Neuronal stem cell (in vitro differentiated cells): Measurements from ENCODE around the gene SLC4A7.

Experiments used
- DNase-seq: peaks from one replicate; pipeline ENCODE4 v3.0.0-alpha.2; 2013; ENCODE audit warnings: low spot score
- H2AFZ ChIP-seq: one replicate; pipeline ENCODE4 v1.6.1; 2013; ENCODE audit warnings: mild to moderate bottlenecking, low read length, inconsistent platforms
- H2AK5ac ChIP-seq: 2 replicates; pipeline ENCODE4 v1.6.1; 2013; ENCODE audit warnings: low read depth, mild to moderate bottlenecking, inconsistent platforms, low read length, moderate library complexity, mixed read lengths
- H2BK120ac ChIP-seq: 2 replicates; pipeline ENCODE4 v1.6.1; 2013; ENCODE audit warnings: low read depth, mild to moderate bottlenecking, inconsistent platforms, low read length, moderate library complexity, mixed read lengths
- H2BK12ac ChIP-seq: one replicate; pipeline ENCODE4 v1.6.1; 2013; ENCODE audit warnings: low read length, inconsistent platforms
- H2BK15ac ChIP-seq: 2 replicates; pipeline ENCODE4 v1.6.1; 2013; ENCODE audit warnings: mild to moderate bottlenecking, low read length, inconsistent platforms, mixed read lengths
- H2BK5ac ChIP-seq: one replicate; pipeline ENCODE4 v1.6.1; 2013; ENCODE audit warnings: inconsistent platforms, mild to moderate bottlenecking, low read length, moderate library complexity
- H3K14ac ChIP-seq: one replicate; pipeline ENCODE4 v1.6.1; 2013; ENCODE audit warnings: low read length, inconsistent platforms
- H3K18ac ChIP-seq: 2 replicates; pipeline ENCODE4 v1.6.1; 2013; ENCODE audit warnings: low read length, inconsistent platforms
- H3K23ac ChIP-seq: 2 replicates; pipeline ENCODE4 v1.6.1; 2013; ENCODE audit warnings: low read depth, mild to moderate bottlenecking, mixed read lengths, low read length, inconsistent platforms; ENCODE audit not compliant: poor library complexity
- H3K27ac ChIP-seq: replicated peaks from 3 replicates; pipeline ENCODE4 v1.5.1; 2013; ENCODE audit warnings: low read length, inconsistent platforms
- H3K27me3 ChIP-seq, 3 experiments: 2 replicates each; pipeline ENCODE4 v1.6.1; 2013; ENCODE audit warnings: low read length in 3 of 3, mild to moderate bottlenecking in 2 of 3, inconsistent platforms in 1 of 3, low read depth in 1 of 3, mixed read lengths in 1 of 3, moderate library complexity in 1 of 3; ENCODE audit not compliant: control insufficient read depth in 3 of 3, insufficient read depth in 3 of 3
- H3K36me3 ChIP-seq, 2 donors: replicated peaks in 1 of 2; 2 replicates each; pipeline ENCODE4 v1.6.1; 2013; ENCODE audit warnings: low read length in 2 of 2; ENCODE audit not compliant: control insufficient read depth in 2 of 2, insufficient read depth in 2 of 2
- H3K4ac ChIP-seq: 2 replicates; pipeline ENCODE4 v1.6.1; 2013; ENCODE audit warnings: inconsistent platforms, mild to moderate bottlenecking, low read length, moderate library complexity
- H3K4me1 ChIP-seq, 2 donors: 1 replicate in 1 of 2; 2 replicates in 1 of 2; pipeline ENCODE4 v1.6.1; 2013; ENCODE audit warnings: low read length in 2 of 2, low read depth in 1 of 2; ENCODE audit not compliant: control insufficient read depth in 2 of 2, insufficient read depth in 1 of 2
- H3K4me2 ChIP-seq: one replicate; pipeline ENCODE4 v1.6.1; 2013; ENCODE audit warnings: mild to moderate bottlenecking, low read length, inconsistent platforms; ENCODE audit not compliant: insufficient read depth, poor library complexity, severe bottlenecking
- H3K4me3 ChIP-seq, 2 donors: 2 replicates each; pipeline ENCODE4 v1.5.1; 2013; ENCODE audit warnings: low read length in 2 of 2, mild to moderate bottlenecking in 2 of 2, inconsistent platforms in 1 of 2, moderate library complexity in 1 of 2
- H3K79me1 ChIP-seq: one replicate; pipeline ENCODE4 v1.6.1; 2013; ENCODE audit warnings: low read depth, mild to moderate bottlenecking, inconsistent platforms, low read length, moderate library complexity
- H3K9ac ChIP-seq: one replicate; pipeline ENCODE4 v1.6.1; 2013; ENCODE audit warnings: mild to moderate bottlenecking, low read depth, low read length, inconsistent platforms; ENCODE audit not compliant: poor library complexity
- H3K9me3 ChIP-seq, 2 donors: replicated peaks in 1 of 2; 2 replicates each; pipeline versions ENCODE3 to v1.6.1; 2013; ENCODE audit warnings: low read length in 2 of 2, mild to moderate bottlenecking in 2 of 2, inconsistent platforms in 1 of 2, low read depth in 1 of 2, mixed read lengths in 1 of 2, moderate library complexity in 1 of 2; ENCODE audit not compliant: control insufficient read depth in 2 of 2, insufficient read depth in 1 of 2
- H4K8ac ChIP-seq: one replicate; pipeline ENCODE4 v1.6.1; 2013; ENCODE audit warnings: low read depth, mild to moderate bottlenecking, inconsistent platforms, low read length, moderate library complexity
- H4K91ac ChIP-seq: one replicate; pipeline ENCODE4 v1.6.1; 2013; ENCODE audit warnings: low read length, low read depth, mild to moderate bottlenecking, inconsistent platforms; ENCODE audit not compliant: poor library complexity
- WGBS, 2 donors: extraction: QIAGEN DNeasy Blood & Tissue Kit; methylation state at CpG; one replicate each; pipeline ENCODE4 v1.1.7; 2013; ENCODE audit warnings: missing lambda C conversion rate in 2 of 2, mixed read lengths in 1 of 2; ENCODE audit not compliant: insufficient read length in 2 of 2, insufficient replicate concordance in 1 of 2; ENCODE audit errors: extremely low coverage in 2 of 2; 5-methylcytosine and 5-hydroxymethylcytosine counted together

The SLC4A7 gene

GRCh38 chr3:27423463-27423862 lies 60.7 kb downstream of the SLC4A7 start:
- H3K79me1 ChIP-seq: no peaks in the 10 kb centered on the region
- H3K18ac ChIP-seq: no peak overlapping the region
- no peak overlapping the region for H3K4me3 ChIP-seq
- H3K4me2 ChIP-seq: no peak overlapping the region
- no CpG with 5 or more reads among the region's 5 CpGs for WGBS, 2 donors
- H2BK12ac ChIP-seq: no peak overlapping the region
- H3K27ac ChIP-seq: no peak overlapping the region
- no peak overlapping the region for H3K23ac ChIP-seq
- no peak overlapping the region for H4K8ac ChIP-seq
- H2BK120ac ChIP-seq: no peak overlapping the region
- peaks cover 0 to 2% of the 10 kb centered on the region in 2 donors for H3K9me3 ChIP-seq
- H3K36me3 ChIP-seq: peaks cover 17 to 93% of the 10 kb centered on the region in 2 donors
- no peak overlapping the region for H3K14ac ChIP-seq
- no peak overlapping the region for H2BK5ac ChIP-seq
- H3K4me1 ChIP-seq: no peaks in the 10 kb centered on the region
- no peak for DNase-seq
- H4K91ac ChIP-seq: no peak overlapping the region
- no peaks in the 10 kb centered on the region for H3K27me3 ChIP-seq
- no peak overlapping the region for H2AK5ac ChIP-seq
- H3K9ac ChIP-seq: no peak overlapping the region
- H2AFZ ChIP-seq: no peak overlapping the region
- no peak overlapping the region for H2BK15ac ChIP-seq
- H3K4ac ChIP-seq: no peak overlapping the region

- Histone ChIP-seq H3K9me3 (peaks cover 0 to 5% of the 10 kb centered on the region in 2 donors), H4K8ac (no peak overlapping the region), H3K4me2 (no peak overlapping the region), H3K4me1 (no peaks in the 10 kb centered on the region), H2BK120ac (no peak overlapping the region), H3K18ac (no peak overlapping the region), H3K9ac (no peak overlapping the region), H2BK5ac (no peak overlapping the region), H3K4me3 (no peak overlapping the region), H2AFZ (no peak overlapping the region), H4K91ac (no peak overlapping the region), H2BK15ac (no peak overlapping the region), H3K27ac (no peak overlapping the region), H3K14ac (no peak overlapping the region), H3K36me3 (peaks cover 19 to 93% of the 10 kb centered on the region in 2 donors), H2BK12ac (no peak overlapping the region), H3K79me1 (no peaks in the 10 kb centered on the region), H3K23ac (no peak overlapping the region), H3K4ac (no peak overlapping the region), H3K27me3 (no peaks in the 10 kb centered on the region), H2AK5ac (no peak overlapping the region)
- WGBS, 2 donors: no CpG with 5 or more reads among the region's 2 CpGs
- DNase-seq: no peak
Observed at GRCh38 chr3:27422617-27423016, 61.6 kb downstream of the SLC4A7 start.

- no peak overlapping the region for H4K8ac ChIP-seq
- peaks cover 16 to 99% of the 10 kb centered on the region in 2 donors for H3K36me3 ChIP-seq
- H3K27ac ChIP-seq: no peak overlapping the region
- H2BK5ac ChIP-seq: no peak overlapping the region
- no peak overlapping the region for H2BK15ac ChIP-seq
- H3K4me1 ChIP-seq: no peaks in the 10 kb centered on the region
- H3K14ac ChIP-seq: no peak overlapping the region
- no peak overlapping the region for H3K4me3 ChIP-seq
- no CpG with 5 or more reads among the region's 1 CpG for WGBS, 2 donors
- H3K4me2 ChIP-seq: no peak overlapping the region
- H3K79me1 ChIP-seq: no peaks in the 10 kb centered on the region
- no peak overlapping the region for H3K9ac ChIP-seq
- H2AFZ ChIP-seq: no peak overlapping the region
- H2BK12ac ChIP-seq: no peak overlapping the region
- no peak overlapping the region for H3K18ac ChIP-seq
- H3K23ac ChIP-seq: no peak overlapping the region
- no peaks in the 10 kb centered on the region for H3K27me3 ChIP-seq
- H3K9me3 ChIP-seq: peaks cover 0 to 8% of the 10 kb centered on the region in 2 donors
- H2AK5ac ChIP-seq: no peak overlapping the region
- H4K91ac ChIP-seq: no peak overlapping the region
- no peak for DNase-seq
- H3K4ac ChIP-seq: no peak overlapping the region
- H2BK120ac ChIP-seq: no peak overlapping the region
Observed at GRCh38 chr3:27415202-27415601, 69.0 kb downstream of the SLC4A7 start.

- Histone ChIP-seq H2AFZ (no peak overlapping the region), H2BK12ac (no peak overlapping the region), H3K27ac (no peak overlapping the region), H3K27me3 (no peaks in the 10 kb centered on the region), H2AK5ac (no peak overlapping the region), H4K91ac (no peak overlapping the region), H2BK5ac (no peak overlapping the region), H4K8ac (no peak overlapping the region), H3K36me3 (peaks cover 4 to 99% of the 10 kb centered on the region in 2 donors), H3K4me1 (no peaks in the 10 kb centered on the region), H3K9ac (no peak overlapping the region), H3K23ac (no peak overlapping the region), H3K4ac (no peak overlapping the region), H3K4me2 (no peak overlapping the region), H3K9me3 (peaks cover 0 to 14% of the 10 kb centered on the region in 2 donors), H2BK15ac (no peak overlapping the region), H3K14ac (no peak overlapping the region), H2BK120ac (no peak overlapping the region), H3K79me1 (peaks cover 2% of the 10 kb centered on the region), H3K4me3 (no peak overlapping the region), H3K18ac (no peak overlapping the region)
- WGBS, 2 donors: no CpG with 5 or more reads among the region's 3 CpGs
- no peak for DNase-seq
Observed at GRCh38 chr3:27392950-27393679, 91.1 kb downstream of the SLC4A7 start.
